ENCODE results near the gene SLC35E1.
"Not testable (repeated sequence)": the region's sequence is repeated elsewhere in the genome, so short reads cannot be mapped to it uniquely, and the experiment has no call there.

DNA sequence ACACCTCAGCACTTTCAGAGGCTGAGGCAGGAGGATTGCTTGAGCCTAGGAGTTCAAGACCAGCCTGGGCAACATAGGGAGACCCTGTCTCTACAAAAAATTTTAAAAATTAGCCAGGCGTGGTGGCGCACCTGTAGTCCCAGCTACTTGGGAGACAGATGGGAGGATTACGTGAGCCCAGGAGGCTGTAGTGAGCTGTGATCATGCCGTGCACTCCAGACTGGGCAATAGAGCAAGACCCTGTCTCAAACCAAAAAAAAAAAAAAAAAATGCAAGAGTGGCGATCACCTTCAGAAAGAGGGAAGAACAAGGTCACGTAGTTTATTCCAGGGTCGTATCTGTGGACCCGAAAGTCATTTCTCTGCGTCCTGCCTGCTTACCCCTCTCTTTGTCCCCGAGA, 59.6 kb downstream of the SLC35E1 start:
- TF ChIP-seq, protein P1, sequence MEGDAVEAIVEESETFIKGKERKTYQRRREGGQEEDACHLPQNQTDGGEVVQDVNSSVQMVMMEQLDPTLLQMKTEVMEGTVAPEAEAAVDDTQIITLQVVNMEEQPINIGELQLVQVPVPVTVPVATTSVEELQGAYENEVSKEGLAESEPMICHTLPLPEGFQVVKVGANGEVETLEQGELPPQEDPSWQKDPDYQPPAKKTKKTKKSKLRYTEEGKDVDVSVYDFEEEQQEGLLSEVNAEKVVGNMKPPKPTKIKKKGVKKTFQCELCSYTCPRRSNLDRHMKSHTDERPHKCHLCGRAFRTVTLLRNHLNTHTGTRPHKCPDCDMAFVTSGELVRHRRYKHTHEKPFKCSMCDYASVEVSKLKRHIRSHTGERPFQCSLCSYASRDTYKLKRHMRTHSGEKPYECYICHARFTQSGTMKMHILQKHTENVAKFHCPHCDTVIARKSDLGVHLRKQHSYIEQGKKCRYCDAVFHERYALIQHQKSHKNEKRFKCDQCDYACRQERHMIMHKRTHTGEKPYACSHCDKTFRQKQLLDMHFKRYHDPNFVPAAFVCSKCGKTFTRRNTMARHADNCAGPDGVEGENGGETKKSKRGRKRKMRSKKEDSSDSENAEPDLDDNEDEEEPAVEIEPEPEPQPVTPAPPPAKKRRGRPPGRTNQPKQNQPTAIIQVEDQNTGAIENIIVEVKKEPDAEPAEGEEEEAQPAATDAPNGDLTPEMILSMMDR (IDR thresholded peaks at IDR 0.05), result not testable (repeated sequence)
- TF ChIP-seq POLR2A (IDR thresholded peaks at IDR 0.05), result not testable (repeated sequence)

Data from right lobe of liver (tissue), 4 donors.